Heart right ventricle (tissue), 16 donors: ENCODE results near the gene PFKL. TPM values are rescaled to one million over a fixed set of nuclear protein-coding genes. Genes with fewer than 3 reads are reported as not detected.
A peak's percentile ranks its signal among the peaks of the same experiment; 100 is the strongest.

ENCODE experiments used
- ATAC-seq, 8 donors: fragments of 200-7000 bp; cut with Tn5 transposase; one replicate each; pipeline ENCODE4 v1.9.1; 2020; ENCODE audit warnings: mild to moderate bottlenecking in 8 of 8, moderate library complexity in 8 of 8, moderate number of reproducible peaks in 1 of 8
- DNase-seq, 2 donors: peaks; one replicate each; pipeline ENCODE4 v3.0.0-alpha.2; 2020
- H3K27ac ChIP-seq, 10 donors: fragments of 200-600 bp; sonication (generic) in 2 of 10; one replicate each; pipeline versions ENCODE4 v1.5.0 to v1.8.0; 2020 to 2022; ENCODE audit warnings: mild to moderate bottlenecking in 3 of 10
- H3K27me3 ChIP-seq, 7 donors: fragments of 200-600 bp; one replicate each; pipeline ENCODE4 v1.8.0; 2021 to 2022; ENCODE audit warnings: mild to moderate bottlenecking in 2 of 7
- H3K36me3 ChIP-seq, 9 donors: fragments of 200-600 bp; sonication (generic) in 1 of 9; one replicate each; pipeline versions ENCODE4 v1.5.0 to v1.8.0; 2020 to 2022; ENCODE audit warnings: mild to moderate bottlenecking in 2 of 9
- H3K4me1 ChIP-seq, 9 donors: fragments of 200-600 bp; sonication (generic) in 1 of 9; one replicate each; pipeline versions ENCODE4 v1.5.0 to v1.8.0; 2020 to 2022; ENCODE audit warnings: mild to moderate bottlenecking in 4 of 9
- H3K4me3 ChIP-seq, 10 donors: fragments of 200-600 bp; sonication (generic) in 2 of 10; one replicate each; pipeline versions ENCODE4 v1.5.0 to v1.8.0; 2020 to 2022; ENCODE audit warnings: mild to moderate bottlenecking in 7 of 10, moderate library complexity in 2 of 10
- H3K9me3 ChIP-seq, 11 donors: fragments of 200-600 bp in 10 of 11; sonication (generic) in 2 of 11; one replicate each; pipeline versions ENCODE4 v1.5.0 to v1.8.0; 2013 to 2022; ENCODE audit warnings: mild to moderate bottlenecking in 2 of 11, control low read depth in 1 of 11, moderate library complexity in 1 of 11
- WGBS, 2 donors: extraction: QIAGEN DNeasy Blood & Tissue Kit; methylation state at CpG; one replicate each; pipeline ENCODE4 v1.1.7; 2013; ENCODE audit warnings: inconsistent platforms in 1 of 2; 5-methylcytosine and 5-hydroxymethylcytosine counted together
- intact Hi-C, 10 donors: fragments of 100-400 bp; cut with DNase I; formaldehyde crosslinking; loops; one replicate each; pipeline versions ENCODE4 v1.11.1 to v1.14.2; 2022
- polyA plus RNA-seq, 2 donors: library from polyadenylated mRNA; stranded (reverse); fragments of 200-250 nt; gene quantifications; one replicate each; pipeline ENCODE4 v1.2.3, GENCODE V29; 2013
- total RNA-seq, 10 donors: library from RNA; stranded (reverse); fragmentation: NEBNext Ultra II Directional in 3 of 10; extraction: Animal tissue kit (Norgen Biotek cat#: 25700) in 3 of 10; gene quantifications; one replicate each; pipeline versions ENCODE4 v1.2.1 to v1.2.4, GENCODE V29; 2021 to 2023
- TF ChIP-seq, protein P1 (sequence below), 9 donors: fragments of 200-600 bp; sonication (generic) in 2 of 9; IDR thresholded peaks; one replicate each; pipeline versions ENCODE4 v1.5.0 to v1.8.0; 2021 to 2022; ENCODE audit warnings: antibody characterized with exemption in 9 of 9, mild to moderate bottlenecking in 5 of 9, moderate library complexity in 1 of 9
- donor health status: Arrhythmogenic right ventricular cardiomyopathy.
- donor health status: ischemic (EF 13 %, LVEDD 7.1; RV severe dilation, severe dysfunction).
- donor health status: healthy with polysubstance abuse.
- donor health status: DM: no; HTN: yes; CAD: no.
- donor health status: DM: no; HTN: no; CAD: no.
- donor health status: ischemic (EF 25% LVEDD 6.9; RV normal size, moderate dysfunction).
- donor health status: ischemic (EF 25% LVEDD 5.7; RV mildly dilated, moderate dysfunction).
- donor health status: healthy.
- donor health status: DM: yes; HTN: yes; CAD: no.
- donor health status: Ischemic cardiomyopathy.
- donor health status: ischemic (EF 35%, LVEDD 5.7; RV mildly dilated, moderate dysfunction).
- donor health status: nonischemic (EF 11% LVEDD 7.7; RV severe dilation, severe dysfunction).
- donor health status: DM: yes; HTN: yes; CAD: no.
- donor health status: PGD.
- donor health status: ischemic (EF 29% LVEDD 5.4; RV normal size, mild dysfunction).
- donor health status: nonischemic (EF 23%, LVEDD 6.1; RV moderate dilation, normal function).

The PFKL gene
- total and polyA plus RNA-seq, 12 donors, result 34.7 to 84.4 (median 43.8) TPM

DNA sequence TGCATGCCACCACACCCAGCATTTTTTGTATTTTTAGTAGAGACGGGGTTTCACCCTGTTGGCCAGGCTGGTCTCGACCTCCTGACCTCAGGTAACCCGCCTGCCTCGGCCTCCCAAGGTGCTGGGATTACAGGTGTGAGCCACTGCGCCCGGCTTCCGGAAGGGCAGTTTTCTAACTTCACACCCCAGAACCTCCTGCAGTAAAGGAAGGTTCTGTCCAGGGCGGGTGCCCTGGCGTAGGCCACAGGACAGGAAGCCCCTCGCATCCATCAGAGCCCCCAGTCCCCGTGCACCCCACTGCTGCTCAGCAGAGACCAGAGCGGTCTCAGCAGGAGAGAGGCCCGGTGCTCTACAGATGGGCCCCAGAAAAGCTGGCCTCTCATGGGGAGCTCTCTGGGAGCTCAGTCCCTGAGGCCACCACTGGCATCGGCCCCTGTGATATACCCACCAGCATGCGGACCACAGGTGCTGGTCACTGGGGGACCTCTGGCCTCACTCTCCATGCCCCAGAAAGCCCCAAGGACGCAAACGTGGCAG is 34.1 kb upstream of the PFKL start:
- no peak for ATAC-seq
- WGBS, 2 donors, result 93 to 95% methylated on average over 17 of the region's 17 CpGs
- intact Hi-C loops, result loop anchor here in 1 of 10 donors (2.0 kb wide), 1 partner anchor 23 kb away; no protein-coding TSS in a partner anchor

DNA sequence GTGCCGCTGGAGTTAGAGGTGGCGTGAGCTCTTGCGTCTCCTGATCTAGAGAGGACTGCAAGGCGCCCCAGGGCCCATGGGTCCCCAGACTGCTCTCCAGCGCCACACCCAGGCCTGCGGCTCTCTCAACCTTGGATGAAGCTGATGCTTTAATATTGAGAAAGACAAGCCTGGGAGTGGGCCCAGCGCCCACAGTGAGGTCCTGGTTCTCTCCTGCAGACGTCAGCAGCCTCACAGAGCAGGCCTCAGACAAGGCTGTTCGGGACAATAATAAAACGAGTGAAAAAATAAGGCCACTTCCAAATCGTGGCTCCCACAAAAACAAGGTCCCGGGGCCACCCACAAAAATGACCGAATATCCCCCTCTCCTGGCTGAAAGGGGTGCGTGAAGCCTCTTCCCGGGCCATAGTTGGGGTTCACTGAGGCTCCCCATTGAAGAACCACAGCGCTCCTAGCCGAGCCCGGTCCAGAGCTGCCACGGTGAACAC is 32.2 kb upstream of the PFKL start:
- TF ChIP-seq, protein P1, sequence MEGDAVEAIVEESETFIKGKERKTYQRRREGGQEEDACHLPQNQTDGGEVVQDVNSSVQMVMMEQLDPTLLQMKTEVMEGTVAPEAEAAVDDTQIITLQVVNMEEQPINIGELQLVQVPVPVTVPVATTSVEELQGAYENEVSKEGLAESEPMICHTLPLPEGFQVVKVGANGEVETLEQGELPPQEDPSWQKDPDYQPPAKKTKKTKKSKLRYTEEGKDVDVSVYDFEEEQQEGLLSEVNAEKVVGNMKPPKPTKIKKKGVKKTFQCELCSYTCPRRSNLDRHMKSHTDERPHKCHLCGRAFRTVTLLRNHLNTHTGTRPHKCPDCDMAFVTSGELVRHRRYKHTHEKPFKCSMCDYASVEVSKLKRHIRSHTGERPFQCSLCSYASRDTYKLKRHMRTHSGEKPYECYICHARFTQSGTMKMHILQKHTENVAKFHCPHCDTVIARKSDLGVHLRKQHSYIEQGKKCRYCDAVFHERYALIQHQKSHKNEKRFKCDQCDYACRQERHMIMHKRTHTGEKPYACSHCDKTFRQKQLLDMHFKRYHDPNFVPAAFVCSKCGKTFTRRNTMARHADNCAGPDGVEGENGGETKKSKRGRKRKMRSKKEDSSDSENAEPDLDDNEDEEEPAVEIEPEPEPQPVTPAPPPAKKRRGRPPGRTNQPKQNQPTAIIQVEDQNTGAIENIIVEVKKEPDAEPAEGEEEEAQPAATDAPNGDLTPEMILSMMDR (IDR thresholded peaks at IDR 0.05), result peak in 7 of 9 donors; percentile 16 to 45 (median 28)
- Histone ChIP-seq H3K27me3 (peaks cover 0 to 4% (median 0%) of the 10 kb centered on the region in 7 donors), H3K4me3 (no peak overlapping the region), H3K36me3 (no peaks in the 10 kb centered on the region), H3K9me3 (no peaks in the 10 kb centered on the region), H3K27ac (no peak overlapping the region), H3K4me1 (no peaks in the 10 kb centered on the region)
- ATAC-seq (peak in 4 of 8 donors; percentile 23 to 50 (median 28)), DNase-seq (no peak)
- 75 to 80% methylated on average over 19 of the region's 19 CpGs for WGBS, 2 donors
- intact Hi-C loops, result loop anchor here in 1 of 10 donors (2.0 kb wide), 1 partner anchor 21 kb away; no protein-coding TSS in a partner anchor

More for the DNA sequence above, 34.1 kb upstream of the PFKL start:
- Histone ChIP-seq H3K27me3 (peaks cover 0 to 4% (median 0%) of the 10 kb centered on the region in 7 donors), H3K36me3 (no peaks in the 10 kb centered on the region), H3K9me3 (no peaks in the 10 kb centered on the region), H3K27ac (no peak overlapping the region), H3K4me3 (no peak overlapping the region), H3K4me1 (no peaks in the 10 kb centered on the region)
- TF ChIP-seq, protein P1 (IDR thresholded peaks at IDR 0.05), result no peak
- DNase-seq, result no peak

DNA sequence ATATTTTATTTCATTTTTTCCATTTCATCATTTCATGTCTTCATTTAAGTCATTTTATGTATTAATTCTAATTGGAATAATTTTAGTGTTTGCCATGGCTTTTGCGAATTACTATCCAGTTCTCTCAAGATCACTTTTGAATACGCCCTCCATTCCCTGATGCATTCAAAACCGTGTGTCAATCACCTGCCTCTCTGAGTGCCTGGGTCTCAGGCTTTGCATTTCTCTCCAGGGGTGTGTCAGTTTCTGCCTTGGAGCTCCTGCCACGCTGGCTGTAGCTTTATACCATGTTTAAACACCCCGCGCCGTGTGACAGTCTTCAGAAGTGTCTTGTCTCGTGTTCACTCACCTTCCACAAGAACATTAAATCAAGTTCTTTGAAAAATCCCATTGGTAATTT is 30.8 kb upstream of the PFKL start:
- TF ChIP-seq, protein P1 (IDR thresholded peaks at IDR 0.05), result no peak
- H3K4me1 ChIP-seq, result no peaks in the 10 kb centered on the region
- no peak for ATAC-seq
- no peak overlapping the region for H3K27ac ChIP-seq
- no peaks in the 10 kb centered on the region for H3K9me3 ChIP-seq
- no peaks in the 10 kb centered on the region for H3K36me3 ChIP-seq
- H3K27me3 ChIP-seq, result no peaks in the 10 kb centered on the region
- H3K4me3 ChIP-seq, result no peak overlapping the region
- WGBS, 2 donors, result 82% methylated on average over 8 of the region's 8 CpGs
- intact Hi-C loops, result no loop called here
- no peak for DNase-seq

DNA sequence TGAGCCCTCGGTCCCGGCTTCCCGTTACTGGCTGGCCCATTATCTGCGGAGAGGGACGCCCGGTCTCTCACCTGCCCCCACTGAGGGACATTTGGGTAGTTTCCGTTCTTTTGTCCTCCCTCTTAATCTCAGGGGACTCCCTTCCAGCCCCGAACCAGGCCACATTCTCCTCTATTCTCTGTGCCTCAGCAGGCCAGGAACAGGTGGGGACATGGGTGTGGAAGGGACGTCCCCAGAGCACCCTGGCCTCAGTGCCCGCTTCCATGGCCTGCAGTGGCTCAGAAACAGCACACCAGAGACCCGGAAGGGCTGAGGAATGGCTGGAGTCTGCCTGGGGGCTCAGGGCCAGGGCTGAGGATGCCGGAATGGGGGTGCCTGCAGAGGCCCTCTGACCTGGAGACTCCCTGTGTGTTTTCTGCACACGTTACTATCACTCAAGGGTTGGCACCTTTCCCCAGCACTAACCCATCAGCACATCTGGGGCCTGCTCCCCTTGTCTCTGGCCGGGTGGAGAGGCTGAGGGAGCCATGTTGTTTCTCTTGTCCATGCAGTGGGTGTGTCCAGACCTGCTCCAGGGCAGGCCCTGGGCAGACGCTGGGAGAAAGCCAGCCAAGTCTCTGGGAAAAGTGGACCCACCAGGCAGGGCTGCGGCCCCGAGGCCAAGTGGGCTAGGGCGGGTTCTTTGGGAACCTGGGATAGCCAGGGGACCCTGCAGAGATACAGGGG is 28.1 kb upstream of the PFKL start:
- no peak for DNase-seq
- intact Hi-C loops, result no loop called here
- Histone ChIP-seq H3K27ac (no peak overlapping the region), H3K4me3 (no peak overlapping the region), H3K27me3 (no peaks in the 10 kb centered on the region), H3K9me3 (peaks cover 0 to 10% (median 0%) of the 10 kb centered on the region in 11 donors), H3K36me3 (no peaks in the 10 kb centered on the region), H3K4me1 (no peaks in the 10 kb centered on the region)
- ATAC-seq, result peak in 2 of 8 donors; percentile 22 to 38
- 81 to 85% methylated on average over 18 of the region's 18 CpGs for WGBS, 2 donors
- TF ChIP-seq, protein P1 (IDR thresholded peaks at IDR 0.05), result no peak
